Panc1 (cell line): Measurements from ENCODE around the gene LPP. TPM values are rescaled to one million over a fixed set of nuclear protein-coding genes. Genes with fewer than 3 reads are reported as not detected.

Source experiments
- ATAC-seq: fragments of 200-7000 bp; cut with Tn5 transposase; 2 replicates; pipeline ENCODE4 v1.9.1; 2020; ENCODE audit warnings: mild to moderate bottlenecking, moderate library complexity
- BruUV-seq: library from RNA; stranded (reverse); fragments of 400-500 nt; replicated peaks from 2 replicates; lab custom pipeline; 2021; lab: Mats Ljungman, UMichigan
- CTCF ChIA-PET: fragments of 300-600 bp; sonication (Branson Sonifier 250); formaldehyde crosslinking; loops from one replicate; lab custom pipeline; 2022; ENCODE audit warnings: antibody characterized with exemption; lab: Charles Lee
- POLR2A ChIA-PET: fragments of 300-600 bp; sonication (Branson Sonifier 250); formaldehyde crosslinking; loops from one replicate; lab custom pipeline; 2022; ENCODE audit warnings: antibody characterized with exemption; lab: Charles Lee
- DNase-seq: peaks from one replicate; pipeline ENCODE4 v3.0.0-alpha.2; 2010; ENCODE audit warnings: low read depth, low spot score
- H3K27ac ChIP-seq: 2 replicates; pipeline ENCODE4 v1.5.1; 2011; ENCODE audit warnings: mild to moderate bottlenecking, low read length, inconsistent platforms
- H3K27me3 ChIP-seq: fragments of 200-500 bp; sonication (Bioruptor generic); 2 replicates; pipeline ENCODE4 v1.6.0; 2014; ENCODE audit warnings: low read length, inconsistent platforms; ENCODE audit not compliant: control insufficient read depth, insufficient read depth
- H3K36me3 ChIP-seq: fragments of 200-500 bp; sonication (Bioruptor generic); 2 replicates; pipeline ENCODE4 v1.5.1; 2014; ENCODE audit warnings: inconsistent platforms, mild to moderate bottlenecking, low read length, moderate library complexity; ENCODE audit not compliant: control insufficient read depth, insufficient read depth
- H3K4me1 ChIP-seq: 2 replicates; pipeline ENCODE4 v1.5.1; 2011; ENCODE audit warnings: inconsistent platforms, mild to moderate bottlenecking, low read length, moderate library complexity; ENCODE audit not compliant: control insufficient read depth, insufficient read depth
- H3K4me3 ChIP-seq, 2 experiments: 2 replicates each; pipeline ENCODE4 v1.5.1; 2011 to 2012; ENCODE audit warnings: low read depth in 2 of 2, low read length in 2 of 2, mild to moderate bottlenecking in 2 of 2, inconsistent platforms in 1 of 2, moderate library complexity in 1 of 2
- H3K9me3 ChIP-seq: fragments of 200-500 bp; sonication (Bioruptor generic); 2 replicates; pipeline ENCODE4 v1.5.1; 2014; ENCODE audit warnings: low read depth, mild to moderate bottlenecking, inconsistent platforms, low read length, moderate library complexity; ENCODE audit not compliant: control insufficient read depth, insufficient read depth
- CTCF ChIP-seq: fragments of 450-650 bp; IDR thresholded peaks from 2 replicates; pipeline ENCODE4 v1.5.1; 2017; ENCODE audit warnings: mild to moderate bottlenecking
- REST ChIP-seq, 2 experiments: IDR thresholded peaks; 2 replicates each; pipeline ENCODE4 v1.6.1; 2011 to 2012; ENCODE audit warnings: low read depth in 2 of 2, control low read depth in 1 of 2, low read length in 1 of 2, mild to moderate bottlenecking in 1 of 2, moderate library complexity in 1 of 2; ENCODE audit not compliant: insufficient read depth in 1 of 2
- TCF7L2 ChIP-seq: IDR thresholded peaks from 2 replicates; pipeline ENCODE4 v1.6.1; 2011; ENCODE audit warnings: mild to moderate bottlenecking, low read depth, low read length, inconsistent platforms
- in situ Hi-C: cut with HindIII; loops from 2 replicates; pipeline ENCODE4 v1.10.0; 2016; ENCODE audit warnings: low sequenced_read_pairs, low pct_unique_long_range_greater_than_20kb
- intact Hi-C: fragments of 100-400 bp; cut with micrococcal nuclease; formaldehyde crosslinking; loops from one replicate; pipeline ENCODE4 v1.10.0; 2022; ENCODE audit not compliant: unreplicated experiment
- total RNA-seq: library from RNA; stranded (reverse); gene quantifications from one replicate; pipeline ENCODE4 v1.2.1, GENCODE V29; 2021; ENCODE audit not compliant: unreplicated experiment

The LPP gene
- total RNA-seq, 1 experiment from 2014 or later, result 90.0 TPM

DNA sequence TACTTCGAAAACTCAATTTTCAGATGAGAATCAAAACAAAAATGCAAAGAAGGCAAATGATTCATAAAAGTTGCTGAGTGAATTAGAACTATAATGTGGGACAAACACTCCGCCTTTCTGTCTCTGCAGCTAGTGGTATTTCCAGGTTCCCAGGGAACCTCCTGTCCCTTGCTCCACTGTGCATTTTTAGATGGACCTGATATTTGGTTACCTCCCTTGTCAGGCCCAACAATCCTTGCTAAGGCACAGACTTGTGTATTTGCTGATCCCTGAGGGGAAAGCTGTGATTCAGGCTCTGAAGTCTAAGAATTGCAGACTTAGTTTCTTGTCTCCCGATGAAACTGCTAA lies 162.7 kb downstream of the LPP start:
- intact Hi-C loops, result no loop called here
- TF ChIP-seq TCF7L2, result no peak
- Histone ChIP-seq H3K27ac (no peak overlapping the region), H3K4me3 (no peak overlapping the region), H3K36me3 (no peaks in the 10 kb centered on the region), H3K9me3 (no peaks in the 10 kb centered on the region), H3K4me1 (no peaks in the 10 kb centered on the region), H3K27me3 (no peaks in the 10 kb centered on the region)
- ATAC-seq (no peak), DNase-seq (no peak)
- ChIA-PET POLR2A (no interaction called here), CTCF (no interaction called here)
- in situ Hi-C loops, result no loop called here
- BruUV-seq, result TSS peak; percentile 45

- no peaks in the 10 kb centered on the region for H3K27me3 ChIP-seq
- no peak for DNase-seq
- in situ Hi-C loops, result no loop called here
- H3K36me3 ChIP-seq, result no peaks in the 10 kb centered on the region
- no peak overlapping the region for H3K27ac ChIP-seq
- H3K4me1 ChIP-seq, result no peaks in the 10 kb centered on the region
- intact Hi-C loops, result no loop called here
- ChIA-PET CTCF (no interaction called here), POLR2A (no interaction called here)
- no TSS peak for BruUV-seq
- no peak overlapping the region for H3K4me3 ChIP-seq
- TF ChIP-seq CTCF, result no peak
- ATAC-seq, result no peak
- H3K9me3 ChIP-seq, result no peaks in the 10 kb centered on the region
Measured at GRCh38 chr3:188319569-188319968, 165.6 kb downstream of the LPP start.

DNA sequence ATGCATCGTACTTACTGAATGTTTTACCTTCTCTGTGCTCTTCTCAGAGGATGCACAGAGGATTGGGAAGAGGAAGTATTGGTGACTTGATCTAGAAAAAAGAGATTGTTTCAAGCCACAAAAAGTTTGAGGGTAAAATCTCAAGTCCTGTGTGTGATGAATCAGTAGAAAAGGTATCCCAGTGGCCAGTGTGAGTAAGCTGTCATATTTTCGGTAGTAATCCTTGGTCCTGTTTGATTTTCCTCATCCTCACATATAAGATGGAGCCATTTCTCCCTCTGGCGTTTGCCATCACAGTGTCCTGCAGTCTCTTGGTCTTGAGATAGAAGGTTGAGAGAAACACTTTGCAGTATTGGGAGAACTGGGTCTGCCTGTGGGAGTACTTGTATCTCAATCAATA lies 166.8 kb downstream of the LPP start:
- H3K27ac ChIP-seq, result no peak overlapping the region
- H3K36me3 ChIP-seq, result no peaks in the 10 kb centered on the region
- BruUV-seq, result no TSS peak

More for the DNA sequence above, 166.8 kb downstream of the LPP start:
- H3K27me3 ChIP-seq, result no peaks in the 10 kb centered on the region
- in situ Hi-C loops (no loop called here), intact Hi-C loops (no loop called here)
- ATAC-seq (no peak), DNase-seq (no peak)
- TF ChIP-seq REST (IDR thresholded peaks at IDR 0.05; ENCODE audit: insufficient read depth in 1 of 2, low read depth in 2 of 2, low read length in 1 of 2) (no peak), CTCF (no peak)
- H3K4me3 ChIP-seq, result no peak overlapping the region
- no peaks in the 10 kb centered on the region for H3K4me1 ChIP-seq
- CTCF ChIA-PET, result no interaction called here
- no peaks in the 10 kb centered on the region for H3K9me3 ChIP-seq
- POLR2A ChIA-PET, result no interaction called here
